ENCODE measurements around the gene BCL2L11. TPM values are rescaled to one million over a fixed set of nuclear protein-coding genes. Genes with fewer than 3 reads are reported as not detected.

BCL2L11 gene
- total and polyA plus RNA-seq, 8 donors: 16.7 to 35.7 (median 27.5) TPM

GRCh38 chr2:111108745-111109271 is 11.9 kb upstream of the BCL2L11 start:
- Histone ChIP-seq H3K4me3 (no peak overlapping the region), H3K27me3 (peaks cover 0 to 20% of the 10 kb centered on the region in 2 donors), H3K4me1 (no peaks in the 10 kb centered on the region), H3K36me3 (no peaks in the 10 kb centered on the region), H3K27ac (no peak overlapping the region), H3K9me3 (no peaks in the 10 kb centered on the region)
- no peak for ATAC-seq
- no peak for TF ChIP-seq CTCF (IDR thresholded peaks at IDR 0.05)
- intact Hi-C loops (cut with DNase I): loop anchor here in 1 of 2 donors (10.0 kb wide), 1 partner anchor 294 kb away; no protein-coding TSS in a partner anchor
- no peak for DNase-seq

- Histone ChIP-seq H3K4me3 (no peak overlapping the region), H3K9me3 (no peaks in the 10 kb centered on the region), H3K27ac (no peak overlapping the region), H3K36me3 (no peaks in the 10 kb centered on the region), H3K27me3 (peaks cover 6 to 43% of the 10 kb centered on the region in 2 donors), H3K4me1 (no peaks in the 10 kb centered on the region)
- DNase-seq (no peak), ATAC-seq (no peak)
- intact Hi-C loops (cut with DNase I): no loop called here
- no peak for TF ChIP-seq CTCF (IDR thresholded peaks at IDR 0.05)
These were observed 9.5 kb upstream of the BCL2L11 start for GRCh38 chr2:111111101-111111755.

GRCh38 chr2:111113838-111114237 is 6.9 kb upstream of the BCL2L11 start:
- intact Hi-C loops (cut with DNase I): no loop called here
- H3K9me3 ChIP-seq: no peaks in the 10 kb centered on the region
- ATAC-seq (no peak), DNase-seq (no peak)
- H3K36me3 ChIP-seq: no peaks in the 10 kb centered on the region
- H3K4me1 ChIP-seq: peaks cover 3 to 22% of the 10 kb centered on the region in 2 donors
- no peak overlapping the region for H3K4me3 ChIP-seq
- no peak overlapping the region for H3K27ac ChIP-seq
- no peak for TF ChIP-seq CTCF (IDR thresholded peaks at IDR 0.05)
- H3K27me3 ChIP-seq: peaks cover 6 to 70% of the 10 kb centered on the region in 2 donors

- no peak overlapping the region for H3K4me3 ChIP-seq
- TF ChIP-seq CTCF (IDR thresholded peaks at IDR 0.05): no peak
- peaks cover 3 to 39% of the 10 kb centered on the region in 2 donors for H3K4me1 ChIP-seq
- intact Hi-C loops (cut with DNase I): no loop called here
- ATAC-seq: no peak
- DNase-seq: no peak
- H3K27ac ChIP-seq: no peak overlapping the region
- H3K9me3 ChIP-seq: no peaks in the 10 kb centered on the region
- peaks cover 12 to 79% of the 10 kb centered on the region in 2 donors for H3K27me3 ChIP-seq
- no peaks in the 10 kb centered on the region for H3K36me3 ChIP-seq
These were observed 4.5 kb upstream of the BCL2L11 start for GRCh38 chr2:111116011-111116746.

Measured in left lung (tissue), 10 donors.